SK-N-MC (cell line): Measurements from ENCODE around the gene MRPL40.

ENCODE experiments used
- DNase-seq: peaks from one replicate; pipeline ENCODE4 v3.0.0-alpha.2; 2011; ENCODE audit warnings: low read depth, low spot score
- H3K27ac ChIP-seq: fragments of 200-600 bp; sonication (generic); 2 replicates; pipeline ENCODE4 v1.5.1; 2016; ENCODE audit warnings: mixed run types
- H3K36me3 ChIP-seq: fragments of 200-600 bp; sonication (generic); 2 replicates; pipeline ENCODE4 v1.6.1; 2017; ENCODE audit warnings: antibody characterized with exemption, low read length, mixed read lengths; ENCODE audit not compliant: insufficient read depth
- H3K4me3 ChIP-seq: fragments of 200-600 bp; sonication (generic); 2 replicates; pipeline ENCODE4 v1.5.1; 2016
- H3K9ac ChIP-seq: fragments of 200-600 bp; sonication (generic); 2 replicates; pipeline ENCODE4 v1.8.0; 2017; ENCODE audit warnings: mixed run types, mixed read lengths; ENCODE audit not compliant: insufficient read length
- H3K9me3 ChIP-seq: fragments of 200-600 bp; sonication (generic); 2 replicates; pipeline ENCODE4 v1.6.1; 2017; ENCODE audit warnings: low read depth, mild to moderate bottlenecking, antibody characterized with exemption, low read length, moderate library complexity, mixed read lengths
- EZH2 ChIP-seq: fragments of 200-600 bp; sonication (generic); IDR thresholded peaks from one replicate; pipeline ENCODE4 v1.6.1; 2017; ENCODE audit warnings: antibody characterized with exemption
- FOXP2 ChIP-seq: optimal IDR thresholded peaks from 2 replicates; pipeline ENCODE3; 2011; ENCODE audit warnings: mild to moderate bottlenecking, moderate library complexity; ENCODE audit not compliant: insufficient read depth; ENCODE audit errors: extremely low read length, control extremely low read depth
- POLR2AphosphoS5 ChIP-seq: IDR thresholded peaks from 2 replicates; pipeline ENCODE4 v1.6.1; 2012; ENCODE audit warnings: mild to moderate bottlenecking, low read depth, low read length, borderline replicate concordance

The MRPL40 gene

DNA sequence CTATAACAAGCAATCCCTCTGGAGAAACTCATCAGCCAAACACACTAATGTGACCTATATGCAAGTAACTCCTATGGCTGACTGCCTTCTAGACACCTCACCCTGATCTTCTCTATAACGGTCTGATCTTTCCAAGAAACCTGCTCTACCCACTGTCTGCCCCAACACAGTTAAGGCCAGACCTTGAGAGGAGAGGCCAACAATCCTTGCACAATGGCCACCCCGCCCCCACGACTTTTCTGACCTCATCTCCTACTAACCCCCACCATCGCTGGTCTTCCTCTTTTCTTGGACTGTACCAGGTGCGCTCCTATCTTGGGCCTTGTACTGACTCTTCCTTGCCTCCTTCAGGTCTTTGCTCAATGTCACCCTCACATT lies 13.3 kb upstream of the MRPL40 start:
- Histone ChIP-seq H3K9ac (no peak overlapping the region), H3K4me3 (no peak overlapping the region), H3K27ac (no peak overlapping the region), H3K9me3 (no peaks in the 10 kb centered on the region), H3K36me3 (peaks cover 12% of the 10 kb centered on the region; the same call in 1 of the 2 replicates)
- no peak for DNase-seq
- TF ChIP-seq EZH2 (no peak), FOXP2 (no peak), POLR2AphosphoS5 (no peak)

DNA sequence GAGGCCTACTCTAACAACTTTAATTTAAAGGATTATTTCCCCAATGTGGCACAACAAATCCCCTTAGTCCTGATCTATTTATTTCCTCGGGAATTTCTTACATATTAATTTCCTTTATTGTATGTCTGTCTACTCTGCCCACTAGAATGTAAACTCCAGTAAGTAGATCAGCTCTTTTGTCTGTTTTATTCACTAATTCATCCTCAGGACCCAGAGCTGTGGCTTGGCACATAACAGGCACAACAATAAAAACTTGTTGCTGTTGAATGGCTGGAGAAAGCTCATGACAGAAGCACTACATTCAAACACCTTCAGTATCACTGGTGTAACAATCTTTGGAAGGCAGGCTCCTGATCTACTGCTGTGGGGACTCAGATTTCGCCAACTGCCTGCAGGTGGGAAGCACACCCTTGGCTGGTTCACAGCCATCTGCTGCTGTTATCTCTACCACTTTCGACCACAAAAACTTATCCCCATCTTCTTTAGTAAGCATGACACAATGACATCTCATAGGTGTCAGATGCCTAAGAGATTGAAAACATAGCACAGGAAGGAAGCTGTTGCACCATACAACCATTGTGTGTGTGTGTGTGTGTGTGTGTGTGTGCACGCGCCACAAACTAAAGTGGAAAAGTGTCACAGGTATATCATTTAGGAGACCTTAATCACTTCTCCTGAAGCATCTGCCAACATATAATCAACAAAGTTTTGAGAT lies 12.7 kb upstream of the MRPL40 start:
- H3K36me3 ChIP-seq: peaks cover 12% of the 10 kb centered on the region; the same call in 1 of the 2 replicates
- no peaks in the 10 kb centered on the region for H3K9me3 ChIP-seq
- H3K27ac ChIP-seq: no peak overlapping the region
- DNase-seq: no peak
- no peak for TF ChIP-seq EZH2
- no peak for TF ChIP-seq FOXP2
- no peak for TF ChIP-seq POLR2AphosphoS5
- H3K9ac ChIP-seq: no peak overlapping the region
- H3K4me3 ChIP-seq: no peak overlapping the region

DNA sequence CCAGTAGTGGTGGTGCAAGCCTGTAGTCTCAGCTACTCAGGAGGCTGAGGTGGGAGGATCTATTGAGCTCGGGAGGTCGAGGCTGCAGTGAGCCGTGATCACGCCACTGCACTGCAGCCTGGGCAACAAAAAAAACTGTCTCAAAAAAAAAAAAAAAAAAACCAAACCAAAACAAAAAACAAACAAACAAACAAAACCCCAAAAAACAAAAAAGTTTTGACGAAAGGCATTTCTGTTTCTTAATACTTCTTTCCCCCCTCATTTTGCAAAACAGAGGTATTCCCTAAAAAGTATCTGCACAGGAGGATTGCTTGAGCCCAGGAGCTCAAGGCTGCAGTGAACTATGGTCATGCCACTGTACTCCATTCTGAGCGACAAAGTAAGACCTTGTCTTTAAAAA lies 12.0 kb upstream of the MRPL40 start:
- no peak overlapping the region for H3K4me3 ChIP-seq
- H3K9me3 ChIP-seq: no peaks in the 10 kb centered on the region
- no peak overlapping the region for H3K27ac ChIP-seq
- no peak overlapping the region for H3K9ac ChIP-seq
- peaks cover 15% of the 10 kb centered on the region; the same call in 1 of the 2 replicates for H3K36me3 ChIP-seq
- TF ChIP-seq EZH2 (no peak), FOXP2 (no peak), POLR2AphosphoS5 (no peak)
- DNase-seq: no peak

DNA sequence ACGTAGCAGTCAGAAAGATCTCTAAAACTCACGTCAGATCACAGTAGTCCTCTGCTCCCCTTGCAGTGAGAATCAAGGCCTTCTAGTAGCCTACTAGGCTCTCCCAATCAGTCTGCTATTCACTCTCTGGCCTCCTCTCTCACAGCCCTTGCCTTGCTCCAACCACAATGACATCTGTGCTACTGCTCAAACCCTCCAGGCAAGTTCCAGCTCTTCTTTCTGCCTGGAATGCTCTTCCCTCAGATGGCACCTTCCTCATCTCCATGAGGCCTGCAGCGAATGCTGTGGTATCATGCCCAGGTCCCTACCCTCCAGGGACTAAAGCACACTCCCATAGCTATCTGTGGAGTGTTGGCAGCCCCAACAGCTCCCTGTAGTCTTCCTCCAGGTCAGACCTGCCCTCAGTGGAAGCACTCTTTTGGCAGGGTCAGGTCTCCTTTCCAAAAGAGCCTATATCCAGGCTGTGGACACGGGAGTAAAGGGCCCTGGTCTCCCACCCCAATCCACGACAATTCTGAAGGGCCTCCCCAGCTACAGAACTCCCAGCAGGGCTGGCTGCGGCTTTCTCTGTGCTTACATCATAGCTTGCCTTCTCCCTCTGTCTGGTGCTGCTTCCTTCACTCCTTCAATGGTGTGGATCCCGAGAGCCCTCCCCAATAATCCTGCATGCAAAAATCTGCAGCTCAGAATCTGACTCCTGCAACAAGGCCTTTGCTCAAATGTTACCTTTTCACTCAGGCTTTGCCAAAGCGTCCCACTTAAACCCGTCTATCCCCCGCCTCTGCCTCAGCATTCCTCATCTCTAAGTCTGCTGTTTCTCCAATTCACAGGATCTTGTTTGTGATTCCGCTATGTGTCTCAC lies 9.7 kb upstream of the MRPL40 start:
- TF ChIP-seq POLR2AphosphoS5 (no peak), EZH2 (no peak), FOXP2 (no peak)
- no peak for DNase-seq
- no peak overlapping the region for H3K4me3 ChIP-seq
- no peak overlapping the region for H3K9ac ChIP-seq
- H3K36me3 ChIP-seq: 0 out of 2 replicates have a peak, but pooled peaks cover 6% of the 10 kb centered on the region
- H3K27ac ChIP-seq: peak overlapping the region; percentile 22
- H3K9me3 ChIP-seq: no peaks in the 10 kb centered on the region

DNA sequence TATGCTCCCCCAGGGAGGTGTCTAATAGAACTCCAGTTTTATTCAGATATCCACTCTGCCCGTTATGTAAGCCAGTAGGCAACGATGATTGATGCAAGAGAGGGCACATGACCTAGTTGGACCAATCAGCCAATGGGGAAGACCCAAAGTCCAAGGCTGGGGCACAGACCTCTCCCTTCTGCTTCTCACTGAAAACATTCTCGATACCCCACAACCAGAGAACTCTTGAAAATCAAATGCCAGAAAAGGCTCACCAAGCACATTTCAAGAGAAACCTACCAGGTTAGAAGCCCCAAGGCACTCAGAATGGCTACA lies 8.2 kb upstream of the MRPL40 start:
- 0 out of 2 replicates have a peak, but pooled peaks cover 4% of the 10 kb centered on the region for H3K36me3 ChIP-seq

DNA sequence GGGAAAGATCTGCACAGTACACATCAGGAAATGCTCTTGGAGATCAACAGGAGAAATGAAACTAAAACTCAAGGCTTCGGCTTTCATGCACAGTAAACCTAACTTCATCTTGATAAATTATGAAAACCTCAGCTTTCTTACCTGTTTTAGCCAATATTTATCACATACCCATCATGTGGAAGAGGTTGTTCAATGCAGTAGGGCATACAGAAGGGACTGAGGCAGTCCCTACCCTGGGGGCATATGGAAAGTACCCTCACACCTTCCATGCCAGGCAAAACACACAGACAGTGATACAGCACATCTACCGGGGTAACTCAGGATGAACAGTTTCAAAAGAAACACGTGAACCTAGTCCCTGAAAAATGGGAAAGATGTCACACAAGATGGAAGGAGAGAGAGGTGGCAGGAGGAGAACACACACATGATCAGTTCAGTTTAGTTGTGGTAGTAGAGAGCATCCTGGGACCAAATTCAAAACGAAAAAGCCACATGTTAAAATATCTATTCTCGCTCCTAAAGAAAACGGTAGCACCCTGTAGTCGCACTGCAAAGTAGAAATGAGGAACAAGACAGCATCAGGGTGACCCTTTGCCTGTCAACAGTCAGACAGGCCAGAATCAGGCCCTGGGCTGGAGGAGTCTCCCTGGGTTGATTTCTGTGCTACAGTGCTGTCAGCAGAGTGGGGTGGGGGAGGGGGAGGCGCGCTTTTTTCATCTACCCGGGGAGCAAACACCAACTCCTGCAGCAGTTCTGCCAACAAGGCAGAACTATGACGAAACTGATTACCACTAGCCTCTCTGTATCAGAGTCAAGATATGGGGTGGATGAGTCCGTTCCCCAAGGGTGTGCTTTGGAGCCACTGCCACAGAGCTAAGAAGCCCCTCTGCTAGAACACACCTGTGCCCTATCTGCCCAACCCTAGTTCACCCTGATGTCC lies 2.1 kb upstream of the MRPL40 start:
- Histone ChIP-seq H3K4me3 (peak overlapping the region; percentile 78), H3K9ac (peak overlapping the region; percentile 73), H3K27ac (no peak overlapping the region), H3K36me3 (peaks cover 2% of the 10 kb centered on the region; the same call in 1 of the 2 replicates), H3K9me3 (no peaks in the 10 kb centered on the region)
- TF ChIP-seq FOXP2: no peak
- TF ChIP-seq POLR2AphosphoS5: no peak
- TF ChIP-seq EZH2: no peak
- no peak for DNase-seq

More for the DNA sequence above, 8.2 kb upstream of the MRPL40 start:
- no peak for DNase-seq
- TF ChIP-seq POLR2AphosphoS5 (no peak), EZH2 (no peak), FOXP2 (no peak)
- H3K27ac ChIP-seq: no peak overlapping the region
- H3K4me3 ChIP-seq: no peak overlapping the region
- H3K9ac ChIP-seq: no peak overlapping the region
- no peaks in the 10 kb centered on the region for H3K9me3 ChIP-seq

DNA sequence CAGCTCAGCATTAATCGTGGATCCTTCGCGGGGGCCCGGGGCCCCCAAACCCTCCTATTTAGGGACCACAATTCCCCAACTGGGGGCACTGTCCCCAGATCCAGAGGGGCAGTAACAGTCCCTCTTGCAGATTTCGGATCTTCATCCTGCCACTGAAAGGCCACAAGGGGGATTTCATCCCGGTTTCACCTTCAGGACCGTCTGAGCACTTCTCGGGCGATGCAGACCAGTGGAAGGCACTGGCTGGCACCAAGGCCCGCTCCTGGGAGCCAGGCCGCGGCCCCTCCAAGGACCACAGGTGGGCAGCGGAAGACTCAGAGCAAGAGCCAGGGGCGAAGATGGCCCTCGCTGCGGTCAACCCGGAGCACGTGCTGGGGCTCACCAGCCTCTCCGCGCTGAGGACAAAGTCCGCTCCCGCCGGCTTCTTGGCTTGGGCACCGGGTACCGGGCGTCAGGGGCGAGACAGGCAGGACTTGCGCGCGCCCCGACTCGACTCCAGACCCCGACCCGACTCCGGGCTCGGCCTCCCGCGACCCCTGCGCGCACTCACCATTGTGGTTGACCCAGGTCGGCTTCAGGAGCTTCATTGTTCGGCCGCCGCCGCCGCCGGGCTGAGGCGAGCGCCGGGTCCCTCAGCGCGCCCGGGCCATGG lies 1.3 kb upstream of the MRPL40 start:
- no peak for DNase-seq
- no peaks in the 10 kb centered on the region for H3K9me3 ChIP-seq

More for the DNA sequence above, 1.3 kb upstream of the MRPL40 start:
- no peak for TF ChIP-seq EZH2
- TF ChIP-seq POLR2AphosphoS5: no peak
- TF ChIP-seq FOXP2: no peak
- H3K27ac ChIP-seq: no peak overlapping the region
- H3K36me3 ChIP-seq: peaks cover 6% of the 10 kb centered on the region; the same call in 1 of the 2 replicates
- H3K9ac ChIP-seq: peak overlapping the region; percentile 73
- peak overlapping the region; percentile 78 for H3K4me3 ChIP-seq
